DND-41 (cell line): ENCODE data around the gene CDH23.

Experiments
- ATAC-seq: fragments of 200-7000 bp; cut with Tn5 transposase; 3 replicates; pipeline ENCODE4 v1.9.1; 2021; ENCODE audit warnings: low read depth; ENCODE audit not compliant: insufficient read depth
- DNase-seq: peaks from one replicate; pipeline ENCODE4 v3.0.0-alpha.2; 2020
- H2AFZ ChIP-seq: 2 replicates; pipeline ENCODE4 v1.6.0; 2012; ENCODE audit warnings: low read depth, low read length
- H3K27ac ChIP-seq: 2 replicates; pipeline ENCODE4 v1.5.1; 2012; ENCODE audit warnings: low read length, inconsistent platforms
- H3K27me3 ChIP-seq: fragments of 200-600 bp; sonication (generic); 2 replicates; pipeline ENCODE4 v1.6.0; 2012; ENCODE audit warnings: low read length, mild to moderate bottlenecking, inconsistent platforms; ENCODE audit not compliant: insufficient read depth, poor library complexity
- H3K36me3 ChIP-seq: 2 replicates; pipeline ENCODE4 v1.5.1; 2012; ENCODE audit warnings: low read length, inconsistent platforms; ENCODE audit not compliant: insufficient read depth
- H3K4me1 ChIP-seq: 2 replicates; pipeline ENCODE4 v1.5.1; 2012; ENCODE audit warnings: mild to moderate bottlenecking, low read length; ENCODE audit not compliant: insufficient read depth
- H3K4me2 ChIP-seq: 2 replicates; pipeline ENCODE4 v1.6.0; 2012; ENCODE audit warnings: mild to moderate bottlenecking, moderate library complexity, low read length, inconsistent platforms; ENCODE audit not compliant: insufficient read depth
- H3K4me3 ChIP-seq, 2 experiments: fragments of 200-600 bp in 1 of 2; shearing (Covaris generic) in 1 of 2; 2 replicates each; pipeline ENCODE4 v1.5.1; 2012 to 2016; ENCODE audit warnings: inconsistent platforms in 2 of 2, low read length in 2 of 2, mild to moderate bottlenecking in 2 of 2, low read depth in 1 of 2, moderate library complexity in 1 of 2
- H3K79me2 ChIP-seq: 2 replicates; pipeline ENCODE4 v1.6.0; 2012; ENCODE audit warnings: low read length, inconsistent platforms; ENCODE audit not compliant: insufficient read depth
- H3K9ac ChIP-seq: 2 replicates; pipeline ENCODE4 v1.6.0; 2012; ENCODE audit warnings: low read depth, mild to moderate bottlenecking, inconsistent platforms, low read length, moderate library complexity
- H3K9me3 ChIP-seq: 2 replicates; pipeline ENCODE4 v1.5.1; 2012; ENCODE audit warnings: low read length, moderate library complexity, mild to moderate bottlenecking, inconsistent platforms; ENCODE audit not compliant: insufficient read depth, severe bottlenecking
- H4K20me1 ChIP-seq: 2 replicates; pipeline ENCODE4 v1.6.0; 2012; ENCODE audit warnings: low read length; ENCODE audit not compliant: insufficient read depth
- CTCF ChIP-seq: IDR thresholded peaks from 2 replicates; pipeline ENCODE4 v1.5.1; 2012; ENCODE audit warnings: borderline replicate concordance, low read length, moderate library complexity, mild to moderate bottlenecking; ENCODE audit not compliant: poor library complexity, severe bottlenecking; ENCODE audit errors: extremely low read depth
- EZH2 ChIP-seq: IDR thresholded peaks from 3 replicates; pipeline ENCODE4 v1.6.1; 2012; ENCODE audit warnings: borderline replicate concordance, low read depth, mild to moderate bottlenecking, moderate library complexity, low read length, inconsistent platforms; ENCODE audit not compliant: severe bottlenecking

The CDH23 gene

GRCh38 chr10:71378336-71379117, 18.2 kb upstream of the CDH23 start:
- Histone ChIP-seq H3K36me3 (no peaks in the 10 kb centered on the region), H3K4me2 (no peak overlapping the region), H3K27ac (no peak overlapping the region), H3K4me3 (no peak overlapping the region), H3K9ac (no peak overlapping the region), H3K4me1 (peaks cover 9% of the 10 kb centered on the region; the same call in 1 of the 2 replicates), H4K20me1 (no peaks in the 10 kb centered on the region), H3K9me3 (no peaks in the 10 kb centered on the region), H3K27me3 (peaks cover 41% of the 10 kb centered on the region), H3K79me2 (no peaks in the 10 kb centered on the region), H2AFZ (no peak overlapping the region)
- DNase-seq = no peak
- TF ChIP-seq EZH2 = no peak
- TF ChIP-seq CTCF = no peak
- no peak for ATAC-seq

DNA sequence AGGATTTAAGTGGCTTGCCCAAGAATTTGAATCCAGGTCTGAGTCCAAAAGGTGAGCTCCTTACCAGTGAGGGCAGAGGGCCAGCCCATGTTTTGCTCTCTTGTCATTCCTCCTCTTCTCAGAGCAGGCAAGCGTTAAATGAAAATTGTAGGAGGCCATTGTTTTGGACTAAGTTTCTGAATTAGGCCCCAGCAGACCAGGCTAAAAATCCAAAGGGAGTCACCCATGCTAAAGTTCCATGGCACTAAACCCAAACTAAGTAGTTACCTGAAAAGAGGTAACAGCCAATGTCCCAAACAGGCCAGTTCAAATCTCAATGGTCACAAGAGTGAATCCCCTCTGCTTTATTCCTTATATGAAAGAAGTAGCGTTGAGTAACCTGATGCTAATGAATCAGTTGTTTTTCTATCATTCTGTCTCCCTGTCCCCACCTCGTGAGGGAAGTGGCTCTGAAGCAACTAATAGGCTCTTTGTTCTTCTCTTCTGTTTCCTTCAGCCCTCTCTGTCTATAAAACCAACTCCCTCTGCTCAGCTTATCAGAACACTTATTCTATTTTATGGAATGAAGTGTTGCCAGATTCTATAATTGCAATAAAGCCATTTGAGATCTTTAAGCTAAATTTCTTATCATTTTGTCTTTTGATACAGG, 17.5 kb upstream of the CDH23 start:
- no peak overlapping the region for H3K9ac ChIP-seq
- peaks cover 9% of the 10 kb centered on the region; the same call in 1 of the 2 replicates for H3K4me1 ChIP-seq
- DNase-seq (no peak), ATAC-seq (no peak)
- no peaks in the 10 kb centered on the region for H3K36me3 ChIP-seq
- TF ChIP-seq EZH2 (no peak), CTCF (no peak)
- H3K27me3 ChIP-seq = peaks cover 39% of the 10 kb centered on the region
- H2AFZ ChIP-seq = no peak overlapping the region
- H3K27ac ChIP-seq = no peak overlapping the region
- H3K4me2 ChIP-seq = no peak overlapping the region
- no peaks in the 10 kb centered on the region for H3K79me2 ChIP-seq
- H3K9me3 ChIP-seq = no peaks in the 10 kb centered on the region
- no peak overlapping the region for H3K4me3 ChIP-seq
- no peaks in the 10 kb centered on the region for H4K20me1 ChIP-seq

GRCh38 chr10:71380841-71381240, 15.9 kb upstream of the CDH23 start:
- H2AFZ ChIP-seq = no peak overlapping the region
- H3K4me1 ChIP-seq = peaks cover 9% of the 10 kb centered on the region; the same call in 1 of the 2 replicates
- TF ChIP-seq CTCF (no peak), EZH2 (no peak)
- no peak for ATAC-seq
- peaks cover 44% of the 10 kb centered on the region for H3K27me3 ChIP-seq
- H3K36me3 ChIP-seq = no peaks in the 10 kb centered on the region
- H3K4me3 ChIP-seq = no peak overlapping the region
- no peaks in the 10 kb centered on the region for H3K79me2 ChIP-seq
- H3K9me3 ChIP-seq = no peaks in the 10 kb centered on the region
- H3K27ac ChIP-seq = no peak overlapping the region
- H4K20me1 ChIP-seq = no peaks in the 10 kb centered on the region
- no peak for DNase-seq
- H3K4me2 ChIP-seq = no peak overlapping the region
- no peak overlapping the region for H3K9ac ChIP-seq
